CD14-positive monocyte (primary cell): ENCODE results near the gene MLLT3. TPM values are rescaled to one million over a fixed set of nuclear protein-coding genes. Genes with fewer than 3 reads are reported as not detected.

Experiments used
- DNase-seq, 3 donors: peaks; one replicate each; pipeline ENCODE4 v3.0.0-alpha.2; 2011 to 2022
- H2AFZ ChIP-seq: 2 replicates; pipeline ENCODE4 v1.6.0; 2012; ENCODE audit warnings: mild to moderate bottlenecking, low read depth, low read length, inconsistent platforms; ENCODE audit not compliant: insufficient read depth, poor library complexity, severe bottlenecking
- H3K27ac ChIP-seq, 2 donors: 1 replicate in 1 of 2; 2 replicates in 1 of 2; pipeline ENCODE4 v1.5.1; 2012 to 2013; ENCODE audit warnings: low read length in 2 of 2, control low read depth in 1 of 2, inconsistent platforms in 1 of 2, low read depth in 1 of 2, mild to moderate bottlenecking in 1 of 2
- H3K27me3 ChIP-seq, 2 donors: one replicate each; pipeline versions ENCODE4 v1.6.0 to v1.6.1; 2011 to 2013; ENCODE audit warnings: low read length in 2 of 2; ENCODE audit not compliant: control insufficient read depth in 2 of 2, insufficient read depth in 2 of 2
- H3K36me3 ChIP-seq, 2 donors: replicated peaks in 1 of 2; 1 replicate in 1 of 2; 2 replicates in 1 of 2; pipeline versions ENCODE4 v1.5.1 to v1.6.1; 2012 to 2013; ENCODE audit warnings: low read length in 2 of 2, control low read depth in 1 of 2, inconsistent platforms in 1 of 2, mild to moderate bottlenecking in 1 of 2; ENCODE audit not compliant: insufficient read depth in 2 of 2, control insufficient read depth in 1 of 2
- H3K4me1 ChIP-seq, 2 donors: 1 replicate in 1 of 2; 2 replicates in 1 of 2; pipeline versions ENCODE4 v1.5.1 to v1.6.1; 2012 to 2013; ENCODE audit warnings: low read length in 2 of 2, control low read depth in 1 of 2, inconsistent platforms in 1 of 2, mild to moderate bottlenecking in 1 of 2, moderate library complexity in 1 of 2; ENCODE audit not compliant: insufficient read depth in 2 of 2, control insufficient read depth in 1 of 2
- H3K4me2 ChIP-seq: replicated peaks from 2 replicates; pipeline ENCODE3; 2012; ENCODE audit warnings: low read length, moderate library complexity, mild to moderate bottlenecking; ENCODE audit not compliant: poor library complexity, severe bottlenecking; ENCODE audit errors: extremely low read depth
- H3K4me3 ChIP-seq, 3 experiments: fragments of 200-600 bp in 1 of 3; sonication (generic) in 1 of 3; replicated peaks in 1 of 3; 1 replicate in 2 of 3; 2 replicates in 1 of 3; pipeline ENCODE4 v1.5.1; 2011 to 2013; ENCODE audit warnings: low read length in 3 of 3, mild to moderate bottlenecking in 3 of 3, control low read depth in 2 of 3, low read depth in 2 of 3, inconsistent platforms in 1 of 3, moderate library complexity in 1 of 3
- H3K79me2 ChIP-seq: 2 replicates; pipeline ENCODE4 v1.6.0; 2012; ENCODE audit warnings: mild to moderate bottlenecking, control low read depth, inconsistent platforms, low read length, moderate library complexity; ENCODE audit not compliant: insufficient read depth
- H3K9ac ChIP-seq: 2 replicates; pipeline ENCODE4 v1.6.0; 2017; ENCODE audit warnings: low read length, mild to moderate bottlenecking; ENCODE audit not compliant: insufficient read depth, poor library complexity, severe bottlenecking
- H3K9me3 ChIP-seq, 2 donors: replicated peaks in 1 of 2; 1 replicate in 1 of 2; 2 replicates in 1 of 2; pipeline versions ENCODE4 v1.5.1 to v1.6.1; 2012 to 2013; ENCODE audit warnings: low read length in 2 of 2, control low read depth in 1 of 2; ENCODE audit not compliant: control insufficient read depth in 1 of 2, insufficient read depth in 1 of 2
- H4K20me1 ChIP-seq: 2 replicates; pipeline ENCODE4 v1.6.0; 2012; ENCODE audit warnings: mild to moderate bottlenecking, low read length, control low read depth, moderate library complexity; ENCODE audit not compliant: insufficient read depth
- H3K27ac Mint-ChIP-seq, 7 donors: one replicate each; pipeline ENCODE4 v1.8.0; 2020; ENCODE audit warnings: mild to moderate bottlenecking in 7 of 7, mixed read lengths in 7 of 7, moderate library complexity in 6 of 7, inconsistent platforms in 2 of 7
- H3K27me3 Mint-ChIP-seq, 3 donors: one replicate each; pipeline ENCODE4 v1.8.0; 2021 to 2022; ENCODE audit warnings: low read depth in 3 of 3, mild to moderate bottlenecking in 3 of 3, mixed read lengths in 3 of 3, moderate library complexity in 3 of 3, inconsistent platforms in 1 of 3
- H3K36me3 Mint-ChIP-seq, 2 donors: one replicate each; pipeline ENCODE4 v1.8.0; 2020; ENCODE audit warnings: mixed read lengths in 2 of 2, inconsistent platforms in 1 of 2, mild to moderate bottlenecking in 1 of 2
- H3K4me1 Mint-ChIP-seq: one replicate; pipeline ENCODE4 v1.8.0; 2020; ENCODE audit warnings: mild to moderate bottlenecking, mixed read lengths
- H3K4me3 Mint-ChIP-seq, 2 donors: one replicate each; pipeline ENCODE4 v1.8.0; 2020; ENCODE audit warnings: mild to moderate bottlenecking in 2 of 2, mixed read lengths in 2 of 2, moderate library complexity in 1 of 2
- H3K9me3 Mint-ChIP-seq, 7 donors: one replicate each; pipeline ENCODE4 v1.8.0; 2020 to 2022; ENCODE audit warnings: mixed read lengths in 7 of 7, mild to moderate bottlenecking in 6 of 7, moderate library complexity in 6 of 7, inconsistent platforms in 2 of 7
- WGBS: methylation state at CpG from one replicate; pipeline ENCODE4 v1.1.5; 2013; ENCODE audit warnings: missing lambda C conversion rate; ENCODE audit not compliant: insufficient coverage; 5-methylcytosine and 5-hydroxymethylcytosine counted together
- intact Hi-C, 2 donors: fragments of 100-400 bp; cut with micrococcal nuclease; formaldehyde crosslinking; loops; one replicate each; pipeline versions ENCODE4 v1.15.0 to v1.15.1; 2023
- polyA plus RNA-seq, 3 donors: library from polyadenylated mRNA; depleted of rRNA in 1 of 3; unstranded in 2 of 3; stranded (reverse) in 1 of 3; fragments of 300-500 nt in 2 of 3; fragments of >200 nt in 1 of 3; fragmentation: Illumina TruSeq in 2 of 3; gene quantifications; 1 replicate in 2 of 3; 2 replicates in 1 of 3; pipeline ENCODE4 v1.2.3, GENCODE V29; 2012 to 2021
- TF ChIP-seq, protein P1 (sequence below): fragments of 200-600 bp; IDR thresholded peaks from one replicate; pipeline ENCODE4 v1.8.0; 2022; ENCODE audit warnings: antibody characterized with exemption, mild to moderate bottlenecking

MLLT3 gene
- polyA plus RNA-seq, 3 donors: 0.81 to 2.3 (median 1.5) TPM

DNA sequence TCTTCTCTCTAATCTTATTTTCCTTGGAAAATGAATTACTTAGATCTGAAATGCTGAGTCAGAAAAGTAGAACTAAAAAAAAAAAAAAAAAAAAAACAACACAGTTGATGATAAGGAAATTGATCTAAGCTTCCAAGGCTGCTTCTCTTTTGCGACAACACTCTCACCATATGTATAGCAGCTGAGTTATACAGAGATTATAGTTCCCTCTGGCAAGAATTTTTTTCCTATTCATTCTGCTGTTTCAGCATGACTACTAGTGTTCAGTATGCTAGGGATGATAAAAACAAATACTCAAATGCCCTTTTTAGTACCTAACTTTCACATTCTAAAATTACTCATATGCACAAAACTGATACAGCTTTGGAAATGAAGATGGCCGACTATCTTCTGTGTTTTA is 267.3 kb downstream of the MLLT3 start:
- Mint-ChIP-seq H3K9me3 (peaks cover 0 to 3% (median 0%) of the 10 kb centered on the region in 7 donors), H3K27me3 (peaks cover 0 to 3% (median 2%) of the 10 kb centered on the region in 3 donors), H3K36me3 (no peaks in the 10 kb centered on the region), H3K4me3 (no peak overlapping the region), H3K27ac (no peak overlapping the region), H3K4me1 (peaks cover 4% of the 10 kb centered on the region)
- no peak overlapping the region for H3K4me3 ChIP-seq
- no peaks in the 10 kb centered on the region for H3K4me1 ChIP-seq
- no peak for DNase-seq
- no CpG with 5 or more reads among the region's 2 CpGs for WGBS
- H2AFZ ChIP-seq: no peak overlapping the region
- no peak overlapping the region for H3K4me2 ChIP-seq
- TF ChIP-seq, protein P1, sequence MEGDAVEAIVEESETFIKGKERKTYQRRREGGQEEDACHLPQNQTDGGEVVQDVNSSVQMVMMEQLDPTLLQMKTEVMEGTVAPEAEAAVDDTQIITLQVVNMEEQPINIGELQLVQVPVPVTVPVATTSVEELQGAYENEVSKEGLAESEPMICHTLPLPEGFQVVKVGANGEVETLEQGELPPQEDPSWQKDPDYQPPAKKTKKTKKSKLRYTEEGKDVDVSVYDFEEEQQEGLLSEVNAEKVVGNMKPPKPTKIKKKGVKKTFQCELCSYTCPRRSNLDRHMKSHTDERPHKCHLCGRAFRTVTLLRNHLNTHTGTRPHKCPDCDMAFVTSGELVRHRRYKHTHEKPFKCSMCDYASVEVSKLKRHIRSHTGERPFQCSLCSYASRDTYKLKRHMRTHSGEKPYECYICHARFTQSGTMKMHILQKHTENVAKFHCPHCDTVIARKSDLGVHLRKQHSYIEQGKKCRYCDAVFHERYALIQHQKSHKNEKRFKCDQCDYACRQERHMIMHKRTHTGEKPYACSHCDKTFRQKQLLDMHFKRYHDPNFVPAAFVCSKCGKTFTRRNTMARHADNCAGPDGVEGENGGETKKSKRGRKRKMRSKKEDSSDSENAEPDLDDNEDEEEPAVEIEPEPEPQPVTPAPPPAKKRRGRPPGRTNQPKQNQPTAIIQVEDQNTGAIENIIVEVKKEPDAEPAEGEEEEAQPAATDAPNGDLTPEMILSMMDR: no peak
- H3K27me3 ChIP-seq: no peaks in the 10 kb centered on the region
- no peak overlapping the region for H3K27ac ChIP-seq
- H3K36me3 ChIP-seq: no peaks in the 10 kb centered on the region
- no peaks in the 10 kb centered on the region for H3K79me2 ChIP-seq
- intact Hi-C loops: no loop called here
- H4K20me1 ChIP-seq: no peaks in the 10 kb centered on the region
- H3K9me3 ChIP-seq: no peaks in the 10 kb centered on the region
- no peak overlapping the region for H3K9ac ChIP-seq

GRCh38 chr9:20353931-20354652 is 268.2 kb downstream of the MLLT3 start:
- no peaks in the 10 kb centered on the region for H3K27me3 ChIP-seq
- H2AFZ ChIP-seq: no peak overlapping the region
- no peak overlapping the region for H3K4me3 ChIP-seq
- Mint-ChIP-seq H3K4me3 (no peak overlapping the region), H3K9me3 (peaks cover 0 to 3% (median 0%) of the 10 kb centered on the region in 7 donors), H3K36me3 (no peaks in the 10 kb centered on the region), H3K27me3 (peaks cover 0 to 3% (median 0%) of the 10 kb centered on the region in 3 donors), H3K27ac (no peak overlapping the region), H3K4me1 (peaks cover 4% of the 10 kb centered on the region)
- no peak overlapping the region for H3K9ac ChIP-seq
- no peaks in the 10 kb centered on the region for H3K79me2 ChIP-seq
- H3K36me3 ChIP-seq: no peaks in the 10 kb centered on the region
- WGBS: 87% methylated on average over 2 of the region's 5 CpGs
- no peak overlapping the region for H3K4me2 ChIP-seq
- no peak for DNase-seq
- intact Hi-C loops: no loop called here
- TF ChIP-seq, protein P1: no peak
- H3K27ac ChIP-seq: no peak overlapping the region
- no peaks in the 10 kb centered on the region for H4K20me1 ChIP-seq
- no peaks in the 10 kb centered on the region for H3K9me3 ChIP-seq
- no peaks in the 10 kb centered on the region for H3K4me1 ChIP-seq
